ENCODE results near the gene EFHD2.

DNA sequence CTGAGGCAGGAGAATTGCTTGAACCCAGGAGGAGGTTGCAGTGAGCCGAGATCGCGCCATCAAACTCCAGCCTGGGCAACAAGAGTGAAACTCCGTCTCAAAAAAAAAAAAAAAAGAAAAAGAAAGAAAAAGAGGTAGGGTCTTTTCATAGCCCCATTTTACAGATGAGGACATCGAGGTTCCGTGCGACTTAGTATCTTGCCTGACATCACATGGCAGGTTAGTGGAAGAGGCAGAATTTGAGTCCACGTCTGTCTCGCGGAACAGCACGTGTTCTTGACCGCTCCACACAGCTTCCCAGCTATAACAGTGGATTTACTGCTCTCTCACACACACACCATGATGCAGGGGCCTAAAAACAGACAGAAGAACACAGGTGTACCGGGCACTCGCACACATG lies 29.6 kb downstream of the EFHD2 start:
- TF ChIP-seq POLR2A (IDR thresholded peaks at IDR 0.05) = no peak
- TF ChIP-seq, protein P1, sequence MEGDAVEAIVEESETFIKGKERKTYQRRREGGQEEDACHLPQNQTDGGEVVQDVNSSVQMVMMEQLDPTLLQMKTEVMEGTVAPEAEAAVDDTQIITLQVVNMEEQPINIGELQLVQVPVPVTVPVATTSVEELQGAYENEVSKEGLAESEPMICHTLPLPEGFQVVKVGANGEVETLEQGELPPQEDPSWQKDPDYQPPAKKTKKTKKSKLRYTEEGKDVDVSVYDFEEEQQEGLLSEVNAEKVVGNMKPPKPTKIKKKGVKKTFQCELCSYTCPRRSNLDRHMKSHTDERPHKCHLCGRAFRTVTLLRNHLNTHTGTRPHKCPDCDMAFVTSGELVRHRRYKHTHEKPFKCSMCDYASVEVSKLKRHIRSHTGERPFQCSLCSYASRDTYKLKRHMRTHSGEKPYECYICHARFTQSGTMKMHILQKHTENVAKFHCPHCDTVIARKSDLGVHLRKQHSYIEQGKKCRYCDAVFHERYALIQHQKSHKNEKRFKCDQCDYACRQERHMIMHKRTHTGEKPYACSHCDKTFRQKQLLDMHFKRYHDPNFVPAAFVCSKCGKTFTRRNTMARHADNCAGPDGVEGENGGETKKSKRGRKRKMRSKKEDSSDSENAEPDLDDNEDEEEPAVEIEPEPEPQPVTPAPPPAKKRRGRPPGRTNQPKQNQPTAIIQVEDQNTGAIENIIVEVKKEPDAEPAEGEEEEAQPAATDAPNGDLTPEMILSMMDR (IDR thresholded peaks at IDR 0.05) = no peak
